PC-9 (cell line): ENCODE measurements around the gene RAE1.

Experiments used
- CTCF ChIP-seq: fragments of 200-600 bp; sonication (generic); conservative IDR thresholded peaks from 2 replicates; pipeline ENCODE4 v1.6.1; 2017; ENCODE audit warnings: mixed run types, antibody characterized with exemption, mild to moderate bottlenecking, moderate library complexity
- EZH2 ChIP-seq: fragments of 200-600 bp; sonication (generic); IDR thresholded peaks from 2 replicates; pipeline ENCODE4 v1.8.0; 2017; ENCODE audit warnings: antibody characterized with exemption, low read depth

GRCh38 chr20:57426831-57427230, 75.8 kb downstream of the RAE1 start:
- TF ChIP-seq CTCF (no peak), EZH2 (no peak)
